Measurements from ENCODE around the gene ATP8B4.

DNA sequence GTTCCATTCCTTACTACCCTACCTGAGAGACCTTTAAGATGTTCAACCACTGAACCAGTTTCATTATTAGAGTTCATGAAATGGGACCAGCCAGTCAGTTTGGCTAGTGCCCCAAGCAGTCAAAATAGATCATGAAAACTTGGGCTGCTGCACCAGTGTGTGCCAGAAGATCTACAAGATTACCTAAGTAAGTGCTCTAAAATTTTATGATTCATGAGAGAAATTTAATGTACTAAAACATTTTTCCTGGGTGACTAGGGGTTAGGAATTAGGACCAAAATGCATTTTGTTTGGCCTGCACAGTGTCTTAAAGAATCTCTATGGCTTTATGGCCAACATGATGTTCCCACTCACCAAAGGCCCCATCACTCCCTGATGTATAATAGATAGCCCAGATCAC, 214.7 kb downstream of the ATP8B4 start:
- TF ChIP-seq, protein P1, sequence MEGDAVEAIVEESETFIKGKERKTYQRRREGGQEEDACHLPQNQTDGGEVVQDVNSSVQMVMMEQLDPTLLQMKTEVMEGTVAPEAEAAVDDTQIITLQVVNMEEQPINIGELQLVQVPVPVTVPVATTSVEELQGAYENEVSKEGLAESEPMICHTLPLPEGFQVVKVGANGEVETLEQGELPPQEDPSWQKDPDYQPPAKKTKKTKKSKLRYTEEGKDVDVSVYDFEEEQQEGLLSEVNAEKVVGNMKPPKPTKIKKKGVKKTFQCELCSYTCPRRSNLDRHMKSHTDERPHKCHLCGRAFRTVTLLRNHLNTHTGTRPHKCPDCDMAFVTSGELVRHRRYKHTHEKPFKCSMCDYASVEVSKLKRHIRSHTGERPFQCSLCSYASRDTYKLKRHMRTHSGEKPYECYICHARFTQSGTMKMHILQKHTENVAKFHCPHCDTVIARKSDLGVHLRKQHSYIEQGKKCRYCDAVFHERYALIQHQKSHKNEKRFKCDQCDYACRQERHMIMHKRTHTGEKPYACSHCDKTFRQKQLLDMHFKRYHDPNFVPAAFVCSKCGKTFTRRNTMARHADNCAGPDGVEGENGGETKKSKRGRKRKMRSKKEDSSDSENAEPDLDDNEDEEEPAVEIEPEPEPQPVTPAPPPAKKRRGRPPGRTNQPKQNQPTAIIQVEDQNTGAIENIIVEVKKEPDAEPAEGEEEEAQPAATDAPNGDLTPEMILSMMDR (conservative IDR thresholded peaks at IDR 0.05; ENCODE audit: low read depth, low read length) = no peak
- no peak for TF ChIP-seq EZH2 (IDR thresholded peaks at IDR 0.05; ENCODE audit: low read length, unreplicated experiment)
- no peak for TF ChIP-seq EZH2phosphoT487 (IDR thresholded peaks at IDR 0.05; ENCODE audit: borderline replicate concordance, low read length)

Measured in PC-3 (cell line).